Measurements from ENCODE around the gene ZNF8. TPM values are rescaled to one million over a fixed set of nuclear protein-coding genes. Genes with fewer than 3 reads are reported as not detected.

Gene ZNF8
- 3.7 and 5.2 TPM in 2 replicates for total RNA-seq

DNA sequence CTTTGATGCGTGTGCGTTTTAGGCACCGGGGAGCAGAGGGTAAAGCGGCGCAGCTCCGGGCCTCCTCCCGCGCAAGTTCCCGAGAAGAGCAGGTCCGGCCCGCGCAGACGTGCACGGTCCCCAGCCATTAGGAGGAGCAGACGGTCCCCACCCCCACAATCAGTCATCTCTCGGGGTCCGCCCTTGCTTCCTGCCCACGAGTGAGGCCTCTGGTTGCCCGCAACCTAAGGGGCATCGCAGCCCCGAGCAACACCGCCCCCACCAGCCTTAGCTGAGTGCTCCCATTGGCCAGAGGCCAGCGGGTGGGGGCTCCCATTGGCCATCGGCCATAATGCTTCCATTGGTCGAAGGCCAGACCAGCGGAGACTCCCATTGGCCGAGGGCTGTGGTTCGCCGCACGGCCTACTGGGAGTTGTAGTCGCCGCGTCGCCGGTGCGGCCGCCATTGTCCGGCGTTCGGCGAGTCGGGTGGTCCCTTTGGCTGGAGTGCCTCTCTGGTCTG, at the start of gene ZNF8:
TSS of gene ZNF8 (plus strand) at position 415 of the 501 bp plus-strand sequence. CDS start 127 bp downstream, outside the sequence.

GRCh38 chr19:58305065-58305931, 26.5 kb downstream of the ZNF8 start, which contains the start of gene ERVK3-1:
TSS of gene ERVK3-1 (plus strand) at chr19:58305377. CDS start at chr19:58312169, 6,792 bp downstream.

GRCh38 chr19:58326914-58327726, 48.4 kb downstream of the ZNF8 start, which contains the start of gene ZSCAN22:
TSS of gene ZSCAN22 (plus strand) at chr19:58326994. CDS start at chr19:58334803, 7,809 bp downstream.

Other genes starting within 250 kb of the ZNF8 start
- gene ZSCAN1, start 244.9 kb upstream of the ZNF8 start, total RNA-seq = not detected in 2 replicates
- 0.33 and 0.34 TPM in 2 replicates for gene ZNF135, start 219.7 kb upstream of the ZNF8 start, total RNA-seq
- gene ZSCAN18, start 180.7 kb upstream of the ZNF8 start, total RNA-seq = 7.5 TPM in 2 replicates
- 8.7 and 10.5 TPM in 2 replicates for gene ZNF329, start 128.2 kb upstream of the ZNF8 start, total RNA-seq
- 13.4 and 14.4 TPM in 2 replicates for gene ZNF274, start 95.9 kb upstream of the ZNF8 start, total RNA-seq
- gene ZNF544, start 50.0 kb upstream of the ZNF8 start, total RNA-seq = 47.7 and 55.9 TPM in 2 replicates
- gene ERVK3-1, start 26.4 kb downstream of the ZNF8 start, total RNA-seq = 20.9 and 25.0 TPM in 2 replicates
- gene ZSCAN22, start 48.0 kb downstream of the ZNF8 start, total RNA-seq = 1.7 and 2.4 TPM in 2 replicates
- gene A1BG, start 74.5 kb downstream of the ZNF8 start, total RNA-seq = 2.7 and 7.3 TPM in 2 replicates
- 0.76 and 1.0 TPM in 2 replicates for gene ZNF497, start 83.8 kb downstream of the ZNF8 start, total RNA-seq
- gene ZNF837, start 102.1 kb downstream of the ZNF8 start, total RNA-seq = 1.8 and 2.2 TPM in 2 replicates
- gene RPS5, start 108.3 kb downstream of the ZNF8 start, total RNA-seq = 2,212 and 2,748 TPM in 2 replicates
- 0.09 TPM in 1 of 2 replicates, not detected in the other for gene RNF225, start 116.7 kb downstream of the ZNF8 start, total RNA-seq
- 9.5 TPM in 2 replicates for gene ZNF584, start 129.7 kb downstream of the ZNF8 start, total RNA-seq
- 4.9 and 6.1 TPM in 2 replicates for gene ZNF132, start 161.2 kb downstream of the ZNF8 start, total RNA-seq
- gene ZNF324B, start 172.7 kb downstream of the ZNF8 start, total RNA-seq = 7.5 and 7.6 TPM in 2 replicates
- gene ZNF324, start 188.1 kb downstream of the ZNF8 start, total RNA-seq = 10.6 and 11.6 TPM in 2 replicates
- gene ZNF446, start 197.4 kb downstream of the ZNF8 start, total RNA-seq = 3.8 and 4.6 TPM in 2 replicates
- 6.1 and 8.6 TPM in 2 replicates for gene SLC27A5, start 233.0 kb downstream of the ZNF8 start, total RNA-seq
- gene ZBTB45, start 240.9 kb downstream of the ZNF8 start, total RNA-seq = 3.7 and 4.4 TPM in 2 replicates